Tibial nerve (tissue), 4 donors: ENCODE results near the gene ABCC8.

ENCODE experiments used
- CTCF ChIP-seq, 5 experiments: fragments of 200-600 bp in 3 of 5; fragments of 450-650 bp in 2 of 5; sonication (generic) in 3 of 5; IDR thresholded peaks; one replicate each; pipeline ENCODE4 v1.5.1; 2016 to 2019; ENCODE audit warnings: antibody characterized with exemption in 5 of 5, mild to moderate bottlenecking in 3 of 5, moderate library complexity in 2 of 5
- EP300 ChIP-seq, 2 donors: sonication (generic); formaldehyde crosslinking; IDR thresholded peaks; one replicate each; pipeline ENCODE4 v1.6.1; 2017; ENCODE audit warnings: antibody characterized with exemption in 2 of 2, mild to moderate bottlenecking in 1 of 2
- POLR2A ChIP-seq, 2 donors: fragments of 450-650 bp; IDR thresholded peaks; one replicate each; pipeline ENCODE4 v1.6.1; 2017; ENCODE audit warnings: antibody characterized with exemption in 2 of 2, mild to moderate bottlenecking in 2 of 2, moderate library complexity in 2 of 2

- no peak for TF ChIP-seq CTCF (IDR thresholded peaks at IDR 0.05)
- no peak for TF ChIP-seq EP300 (IDR thresholded peaks at IDR 0.05)
- no peak for TF ChIP-seq POLR2A (IDR thresholded peaks at IDR 0.05)
Measured at GRCh38 chr11:17414317-17414737, 62.3 kb downstream of the ABCC8 start.
